Renal cortical epithelial cell (primary cell): ENCODE measurements around the gene TRPM8. TPM values are rescaled to one million over a fixed set of nuclear protein-coding genes. Genes with fewer than 3 reads are reported as not detected.
A peak's percentile ranks its signal among the peaks of the same experiment; 100 is the strongest.

Experiments
- DNase-seq: peaks from one replicate; pipeline ENCODE4 v3.0.0-alpha.2; 2011; ENCODE audit warnings: low read depth
- total RNA-seq: library from RNA; depleted of rRNA; stranded (reverse); fragments of >200 nt; gene quantifications from 2 replicates; pipeline ENCODE4 v1.2.3, GENCODE V29; 2014

The TRPM8 gene
- total RNA-seq, 1 donor from 2014 or later: 1.0 TPM

DNA sequence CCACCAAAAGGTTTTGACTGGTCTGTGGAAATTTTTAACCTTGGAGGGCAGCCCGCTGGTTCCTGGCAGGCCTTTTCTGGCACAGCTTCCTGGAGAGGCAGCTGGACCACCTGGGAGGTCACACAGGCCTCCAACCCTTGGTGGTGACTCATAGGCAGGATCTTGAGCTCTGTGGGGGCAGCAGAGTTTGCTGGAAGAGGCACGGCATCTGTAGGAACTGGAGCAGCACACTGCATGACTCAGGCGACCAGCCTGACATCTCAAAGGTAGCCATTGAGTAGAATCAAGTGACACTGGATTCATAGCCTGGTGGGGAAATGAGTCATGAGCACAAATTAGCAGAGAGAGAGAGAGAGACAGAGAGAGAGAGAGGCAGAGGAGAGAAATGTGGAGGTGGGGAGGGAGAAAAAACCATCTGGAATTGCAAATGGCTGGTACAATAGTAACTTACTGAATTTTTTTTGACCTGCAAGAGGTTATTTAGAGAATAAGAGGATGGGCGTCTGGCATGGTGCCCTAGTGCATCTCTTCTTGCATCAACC, 57.4 kb downstream of the TRPM8 start:
- DNase-seq: peak; percentile 100

DNA sequence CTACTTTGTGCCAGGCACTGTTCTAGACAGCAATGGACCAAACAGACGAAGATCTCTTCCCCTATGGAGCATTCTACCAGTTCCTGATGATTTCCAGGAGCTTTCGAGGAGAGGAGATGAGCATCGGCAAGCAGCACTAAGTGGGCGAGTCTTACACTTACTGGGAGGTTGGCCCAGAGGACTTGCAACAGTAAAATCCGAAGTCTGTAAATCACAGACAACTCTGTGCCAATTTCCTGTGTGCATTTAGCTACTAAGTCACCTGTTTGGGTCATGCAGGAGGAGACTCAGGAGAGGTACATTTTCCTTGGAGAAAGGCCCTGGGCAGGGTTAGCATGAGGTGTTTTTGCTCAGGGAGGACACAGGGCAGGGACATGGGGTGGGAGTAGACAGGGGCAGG, 58.9 kb downstream of the TRPM8 start:
- DNase-seq: peak; percentile 23

DNA sequence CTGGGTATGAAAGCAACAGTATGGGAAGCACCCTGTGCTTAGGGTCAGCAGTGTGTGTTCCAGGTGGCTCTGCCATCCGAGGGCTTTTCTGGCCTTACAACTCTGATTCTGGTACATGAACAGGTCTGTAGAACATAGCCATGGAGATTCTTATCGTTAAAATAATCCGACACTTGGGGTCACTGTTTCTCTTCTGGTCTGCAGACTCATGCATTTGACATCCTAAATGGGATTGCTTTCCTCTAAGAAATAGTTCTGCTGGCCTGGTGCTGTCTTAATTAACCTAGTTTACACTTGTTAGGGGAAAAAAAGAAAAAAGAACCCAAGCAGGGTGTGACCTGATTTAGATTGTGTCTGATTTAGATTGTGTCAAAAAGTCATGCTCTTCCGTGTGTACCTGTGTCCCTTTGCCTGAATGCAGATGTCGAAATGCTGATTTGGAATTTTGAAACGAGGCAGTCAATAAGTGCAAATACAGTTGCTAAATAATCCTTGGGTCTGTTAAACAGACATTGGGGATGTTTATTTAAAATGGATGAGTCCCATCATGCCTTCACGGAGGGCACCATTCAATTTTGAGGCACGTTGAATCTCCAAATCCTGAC, 59.6 kb downstream of the TRPM8 start:
- peak; percentile 84 for DNase-seq

DNA sequence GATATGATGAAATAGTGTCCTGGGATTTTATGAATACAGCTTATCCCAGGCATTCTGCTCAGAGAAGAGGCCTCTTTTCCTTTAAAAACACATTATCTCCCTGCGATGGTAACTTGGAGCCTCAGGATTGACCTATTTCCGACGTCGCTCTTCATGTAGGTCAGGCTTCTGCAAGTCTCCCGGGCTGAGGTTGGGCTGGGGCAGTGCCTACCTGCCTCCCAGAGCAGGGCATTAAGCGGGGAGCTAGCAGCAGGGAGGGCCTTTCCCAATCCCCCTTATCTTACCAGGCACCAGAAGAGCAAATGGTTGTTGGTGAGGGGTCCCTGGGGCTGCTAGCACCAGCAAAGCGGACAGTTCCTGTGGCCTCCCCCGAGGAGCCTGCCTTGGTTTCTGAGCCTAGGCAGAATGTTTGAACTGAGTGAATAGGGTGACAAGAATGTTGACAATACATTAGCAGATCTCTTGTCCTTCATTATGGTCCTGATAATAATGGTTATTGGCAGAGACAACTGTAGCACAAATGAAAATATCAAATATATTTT, 60.2 kb downstream of the TRPM8 start:
- DNase-seq: no peak

DNA sequence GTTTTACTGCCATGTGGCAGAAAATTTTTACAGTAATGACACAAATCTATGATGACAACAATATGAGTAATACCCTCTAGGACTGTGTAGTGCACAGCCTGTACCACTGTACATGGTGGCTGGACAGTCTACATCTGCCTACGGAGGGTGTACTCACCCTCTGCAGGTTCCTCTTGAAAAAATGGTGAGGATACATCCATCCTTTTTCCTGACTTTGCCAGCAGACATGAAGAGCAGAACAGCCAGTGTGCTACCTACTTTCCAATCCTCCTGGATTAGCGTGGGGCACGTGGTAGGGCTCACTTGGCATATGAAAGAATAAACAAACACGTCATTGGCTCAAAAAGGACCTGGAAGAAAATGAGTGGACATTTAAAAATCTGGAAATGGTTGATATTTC, 62.6 kb downstream of the TRPM8 start:
- no peak for DNase-seq

DNA sequence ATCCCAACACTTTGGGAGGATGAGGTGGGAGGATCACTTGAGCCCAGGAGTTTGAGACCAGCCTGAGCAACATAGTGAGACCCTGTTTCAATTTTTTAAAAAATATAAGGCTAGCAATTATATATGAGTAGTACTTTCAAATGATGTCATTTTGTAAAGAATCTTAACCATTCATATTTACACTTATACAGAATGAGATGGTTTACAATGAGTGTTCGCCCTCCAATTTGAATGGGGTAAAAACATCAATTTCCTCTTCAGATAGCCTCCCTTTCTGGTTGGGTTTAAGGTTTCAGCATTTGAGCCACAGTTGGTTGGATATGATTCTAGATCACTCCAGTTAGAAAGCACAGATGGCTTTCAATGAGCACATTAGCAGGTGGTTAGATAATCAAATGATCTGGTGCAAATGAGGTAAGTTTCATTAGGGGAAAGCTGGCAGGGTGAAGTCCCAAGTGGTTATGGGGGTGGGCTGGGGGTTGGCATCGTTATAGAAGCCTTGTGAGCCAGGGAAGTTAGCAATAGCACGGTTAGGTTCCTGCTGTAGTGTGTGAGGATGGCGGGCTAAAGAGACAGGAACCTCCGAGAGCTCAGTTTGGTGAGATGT, 63.9 kb downstream of the TRPM8 start:
- DNase-seq: no peak

DNA sequence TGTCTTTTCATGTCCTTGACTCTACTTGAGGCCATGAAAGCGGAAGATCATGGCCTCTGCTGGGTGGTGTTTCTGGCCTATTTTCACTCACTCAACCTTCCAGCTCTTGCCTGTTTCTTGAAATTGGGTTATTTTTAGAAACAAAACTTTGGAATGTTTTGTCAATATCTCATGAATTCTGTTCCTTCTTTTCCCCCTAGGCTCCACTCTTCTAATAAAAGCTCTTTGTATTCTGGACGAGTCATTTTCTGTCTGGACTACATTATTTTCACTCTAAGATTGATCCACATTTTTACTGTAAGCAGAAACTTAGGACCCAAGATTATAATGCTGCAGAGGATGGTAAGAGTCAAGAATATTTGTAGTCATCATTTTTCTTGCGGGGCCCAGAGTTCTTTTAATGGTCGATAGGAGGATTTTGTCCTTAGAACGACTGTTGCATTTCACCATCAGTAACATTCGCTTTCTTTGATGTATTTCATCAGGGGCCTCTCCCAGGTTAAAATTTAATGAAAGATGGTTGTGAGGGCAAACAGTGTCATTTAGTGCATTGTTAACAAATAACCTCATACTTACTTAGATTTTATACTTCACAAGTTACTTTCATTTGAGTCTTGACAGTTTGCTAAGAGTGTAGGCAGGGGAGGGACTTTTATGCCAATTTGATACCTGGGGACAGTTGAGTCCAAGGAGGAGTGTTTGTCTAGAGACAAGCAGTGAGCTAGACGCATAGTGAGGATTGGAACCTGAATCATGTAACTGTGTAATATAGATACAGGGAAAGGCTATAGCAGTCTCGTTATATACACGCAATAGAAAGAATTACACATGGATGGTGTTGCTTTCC, 64.6 kb downstream of the TRPM8 start:
- peak; percentile 92 for DNase-seq

DNA sequence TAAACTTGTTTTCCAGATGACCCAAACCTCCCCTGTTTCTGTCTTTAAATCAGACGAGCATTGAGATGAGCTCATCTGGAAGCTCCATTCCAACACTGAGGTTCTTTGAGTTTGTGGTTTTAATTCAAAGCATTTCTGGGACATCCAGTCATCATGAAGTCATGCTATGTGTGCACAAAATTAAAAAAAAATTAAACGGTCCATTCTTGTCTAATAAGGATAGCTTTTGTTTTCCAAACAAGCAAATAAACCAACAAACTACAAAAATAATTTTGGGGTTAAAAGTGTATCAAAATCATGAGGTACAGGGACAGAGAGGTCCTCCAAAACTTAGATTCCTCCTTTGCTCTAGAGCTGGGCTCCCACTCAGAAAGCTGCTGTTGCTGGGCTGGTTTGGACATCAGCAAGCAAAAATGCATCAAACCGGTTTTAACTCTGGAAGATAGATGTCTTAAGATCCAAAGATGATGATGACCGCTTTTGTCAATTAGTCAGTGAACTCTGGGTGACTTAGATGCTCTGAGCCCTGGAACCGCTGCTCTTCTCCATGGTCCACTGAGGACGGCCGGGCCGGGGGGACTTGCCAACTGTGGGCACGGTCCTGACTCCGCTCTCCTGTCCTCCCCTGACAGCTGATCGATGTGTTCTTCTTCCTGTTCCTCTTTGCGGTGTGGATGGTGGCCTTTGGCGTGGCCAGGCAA, 65.4 kb downstream of the TRPM8 start:
- peak; percentile 95 for DNase-seq

DNA sequence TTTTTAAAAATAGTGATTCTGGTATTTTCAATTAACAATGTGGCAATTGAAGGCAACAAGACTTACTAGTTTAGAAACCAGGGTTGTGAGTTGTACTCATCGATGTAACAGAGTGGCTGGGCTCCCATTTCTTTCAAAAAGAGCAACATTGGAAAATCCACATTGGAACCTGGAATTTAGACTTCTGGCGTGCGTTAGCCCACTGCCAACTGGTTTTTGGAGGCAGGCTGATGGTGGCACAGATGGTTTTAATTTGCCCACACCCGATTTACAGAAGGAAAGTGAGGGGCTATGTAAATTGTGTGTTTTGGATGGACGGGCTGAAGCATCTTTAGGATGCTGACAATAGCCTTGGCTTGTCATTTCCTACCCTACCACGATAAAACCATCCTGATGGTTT, 66.3 kb downstream of the TRPM8 start:
- DNase-seq: no peak

DNA sequence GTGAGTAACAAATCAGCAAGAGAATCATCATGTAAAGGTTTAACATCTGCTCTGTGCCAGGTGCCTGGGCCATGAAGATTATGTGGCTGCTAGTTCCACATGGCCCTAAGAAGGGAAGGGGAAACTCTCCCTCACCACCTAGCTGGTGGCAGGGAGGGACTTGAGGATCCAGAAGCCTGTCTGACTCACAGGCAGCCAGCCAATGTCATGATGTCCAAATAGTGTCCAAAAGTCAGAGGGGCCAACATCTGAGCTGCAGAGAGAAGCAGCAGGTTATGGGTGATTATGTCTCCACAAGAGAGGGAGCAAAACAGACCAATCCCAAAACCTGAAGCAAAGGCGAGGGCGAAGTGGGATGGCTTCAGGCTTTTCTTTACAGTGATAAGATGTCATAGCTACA, 71.4 kb downstream of the TRPM8 start:
- DNase-seq: no peak

DNA sequence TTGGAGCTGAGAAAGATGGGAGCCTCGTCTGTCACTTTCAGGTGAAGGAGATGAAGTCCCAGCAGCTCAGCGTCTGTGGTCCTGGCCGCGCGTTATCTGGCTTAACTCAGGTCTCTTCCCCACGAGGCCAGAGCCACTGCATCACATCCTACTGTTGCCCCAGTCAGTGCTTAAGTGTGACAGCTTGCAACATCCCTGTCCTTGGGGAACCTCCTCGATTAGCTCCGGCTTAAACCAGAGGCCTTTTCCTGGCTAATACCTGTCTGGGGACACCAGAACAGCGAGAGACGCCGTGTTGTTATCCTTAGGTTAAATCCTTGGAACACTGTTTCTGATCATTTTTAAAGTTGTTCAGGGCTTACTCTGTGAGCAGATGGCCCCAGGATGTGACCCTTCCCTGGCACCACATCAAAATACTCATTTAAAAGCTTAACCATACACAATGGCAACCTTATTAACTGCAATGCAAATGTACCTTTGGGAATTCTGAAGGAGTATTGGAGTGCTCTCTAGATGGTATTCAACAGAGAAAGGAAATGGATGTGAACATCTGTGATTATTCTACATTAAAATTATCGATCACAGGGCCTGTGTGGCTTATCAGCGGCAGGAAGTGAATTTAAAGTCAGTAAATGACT, 72.2 kb downstream of the TRPM8 start:
- no peak for DNase-seq

DNA sequence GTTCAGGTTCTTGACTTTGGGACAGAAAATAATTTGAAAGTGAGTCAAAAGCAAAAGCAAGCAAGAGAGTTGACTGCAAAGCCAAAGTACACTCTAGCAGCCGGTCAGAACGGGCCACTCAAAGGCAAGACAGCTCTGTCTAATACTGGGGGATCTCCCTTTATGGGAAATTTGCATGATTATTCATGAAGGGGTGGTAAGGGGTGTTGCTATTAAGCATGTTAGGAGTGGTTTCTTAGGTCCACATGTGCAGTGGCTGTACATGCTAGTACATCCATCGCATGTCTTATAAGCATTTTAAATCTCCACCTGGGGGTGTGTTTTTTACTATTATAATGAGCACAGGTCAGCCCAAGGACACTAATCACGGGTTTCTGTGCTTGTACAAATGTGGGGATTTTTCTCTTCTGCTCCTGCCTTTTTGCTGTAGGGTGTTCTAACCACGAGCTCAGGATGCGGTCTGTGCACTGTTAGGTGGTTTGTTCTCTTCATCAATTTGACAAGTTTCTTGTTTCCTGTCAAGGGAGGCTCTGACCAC, 73.2 kb downstream of the TRPM8 start:
- DNase-seq: peak; percentile 68

DNA sequence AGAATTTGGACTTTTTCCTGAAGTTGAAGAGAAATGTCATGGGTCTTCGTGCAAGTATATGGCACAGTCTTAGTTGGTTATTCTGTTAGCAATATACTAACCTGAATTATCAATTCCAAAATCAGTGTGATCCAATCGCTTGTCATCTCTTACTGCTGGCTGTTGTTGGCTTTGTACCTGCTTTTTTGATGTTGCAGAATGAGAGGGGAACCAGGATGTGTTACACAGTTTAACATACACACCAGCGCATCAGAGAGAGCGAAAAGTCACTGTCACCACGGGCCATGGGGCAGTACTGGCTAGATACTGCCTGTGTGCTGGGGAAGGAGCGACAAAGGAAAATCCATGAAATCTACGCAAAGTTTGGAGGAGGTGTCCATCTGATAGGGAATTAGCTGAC, 74.0 kb downstream of the TRPM8 start:
- DNase-seq: no peak

DNA sequence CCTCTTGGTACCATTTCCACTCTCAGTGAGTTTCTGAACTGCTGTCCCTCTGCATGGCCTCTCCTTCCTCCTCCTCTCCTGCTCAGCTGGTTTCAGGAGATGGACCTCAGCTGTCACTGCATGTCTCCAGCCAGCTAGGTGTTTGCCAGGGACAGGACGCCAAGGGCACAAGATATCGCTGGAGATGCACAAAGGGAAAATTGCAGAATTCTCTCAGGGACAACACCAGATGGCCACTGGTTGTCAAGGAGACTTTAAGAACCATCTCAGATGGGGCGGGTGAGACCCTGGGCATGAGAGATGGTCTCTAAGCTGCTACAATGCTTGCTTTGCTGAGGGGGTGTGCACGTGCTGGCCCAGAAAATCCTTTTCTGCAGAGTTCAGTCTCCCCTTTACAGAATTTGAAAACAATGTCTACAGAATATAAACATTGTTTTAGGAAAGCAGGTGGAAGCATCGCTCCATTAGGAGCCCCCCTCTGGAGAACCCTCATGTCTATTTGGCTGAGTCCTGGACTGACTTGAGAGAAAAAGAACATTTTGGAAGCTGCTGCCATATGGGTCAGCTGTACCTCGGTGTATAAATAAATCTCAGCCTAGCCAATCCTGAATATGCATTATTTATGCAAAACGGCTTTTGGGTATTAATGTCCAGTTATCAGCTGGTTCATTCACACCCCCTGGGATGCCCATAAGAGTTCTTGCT, 75.5 kb downstream of the TRPM8 start:
- DNase-seq: no peak

DNA sequence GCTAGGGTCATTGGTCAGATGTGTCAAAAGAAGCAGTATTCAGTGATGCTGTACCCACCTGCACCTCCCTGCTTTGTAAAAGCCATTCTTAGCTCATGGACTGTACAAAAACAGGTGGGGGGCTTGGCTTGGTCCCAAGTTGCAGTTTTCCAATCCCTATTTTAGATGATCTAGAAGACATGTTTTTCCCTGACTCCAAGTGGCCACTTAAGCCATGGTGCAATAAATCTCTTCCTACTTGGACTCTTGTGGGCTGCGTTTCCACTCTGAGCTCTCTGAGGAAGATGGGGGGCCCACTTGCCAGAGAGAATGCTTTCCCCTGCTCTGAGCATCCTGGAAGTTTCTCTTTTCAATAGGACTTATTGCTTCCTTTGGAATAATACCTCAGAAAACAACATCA, 76.3 kb downstream of the TRPM8 start:
- DNase-seq: no peak

DNA sequence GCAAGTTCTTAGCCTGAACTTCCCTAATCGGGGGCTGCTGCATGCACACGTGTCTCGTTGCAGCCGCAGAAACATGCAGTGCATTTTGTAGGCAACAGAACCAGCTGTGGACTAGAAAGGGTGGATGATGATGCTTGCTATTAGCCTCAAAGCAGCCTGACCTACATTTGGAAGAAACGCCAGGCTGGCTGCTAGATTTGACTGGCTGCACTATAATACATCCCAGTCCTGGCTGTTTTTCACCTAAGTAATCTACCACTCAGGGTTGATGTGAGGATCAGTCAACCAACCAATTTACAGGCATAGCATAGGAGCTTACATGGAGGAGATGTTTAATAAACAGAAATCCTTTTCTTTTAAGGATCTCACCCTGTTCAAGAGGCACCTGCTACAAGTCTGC, 77.0 kb downstream of the TRPM8 start:
- DNase-seq: no peak

DNA sequence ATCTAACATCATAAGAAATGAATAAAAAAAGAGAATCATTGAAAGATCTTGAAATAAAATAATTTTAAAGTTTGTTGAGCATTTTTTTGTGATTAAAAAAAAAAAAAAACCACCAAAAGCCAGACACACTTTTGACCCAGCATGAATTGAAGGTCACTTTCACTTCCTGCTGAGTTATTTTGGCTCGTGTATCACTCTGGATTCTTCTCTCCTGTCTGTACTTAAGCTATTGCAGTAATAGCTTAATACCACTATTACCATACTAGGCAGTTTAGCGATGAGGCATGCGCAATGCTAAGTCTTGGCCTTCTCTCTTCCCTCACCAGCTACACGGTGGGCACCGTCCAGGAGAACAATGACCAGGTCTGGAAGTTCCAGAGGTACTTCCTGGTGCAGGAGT, 78.8 kb downstream of the TRPM8 start:
- DNase-seq: no peak

DNA sequence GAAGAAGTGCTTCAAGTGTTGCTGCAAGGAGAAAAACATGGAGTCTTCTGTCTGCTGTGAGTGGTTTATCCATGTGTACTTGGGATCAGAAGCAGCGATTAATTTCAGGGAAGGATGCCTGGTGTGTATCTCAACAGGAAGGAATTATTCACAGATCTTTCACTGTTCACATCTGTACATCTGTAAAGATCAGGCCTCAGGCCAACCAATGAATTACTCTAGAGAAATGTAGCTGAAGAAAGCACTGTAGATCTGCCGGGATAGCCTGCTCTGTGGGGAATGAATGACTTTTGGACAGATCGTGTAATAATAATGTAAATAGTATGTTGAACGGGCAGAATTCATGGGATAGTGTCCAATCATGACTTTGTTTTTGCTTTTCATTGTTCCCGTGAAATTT, 79.3 kb downstream of the TRPM8 start:
- DNase-seq: no peak

DNA sequence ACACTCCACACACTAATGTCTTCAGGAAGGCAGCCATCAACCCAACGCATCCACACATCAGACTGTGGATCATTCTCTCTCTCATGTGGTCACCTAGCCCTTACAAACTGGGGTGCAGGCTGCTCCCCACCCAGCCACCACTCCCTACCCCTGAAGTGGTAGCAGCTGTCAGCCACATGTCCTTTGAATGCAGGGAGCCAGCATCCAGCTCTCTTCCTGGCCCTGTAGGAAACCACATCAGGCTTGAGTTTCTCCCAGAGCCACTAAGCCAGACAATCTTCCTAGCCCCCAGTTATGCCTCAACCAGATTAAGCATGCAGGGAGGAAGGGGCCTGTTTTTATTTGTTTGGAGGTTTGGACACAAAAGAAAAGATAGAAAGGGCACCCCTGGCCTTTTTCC, 80.5 kb downstream of the TRPM8 start:
- DNase-seq: no peak

DNA sequence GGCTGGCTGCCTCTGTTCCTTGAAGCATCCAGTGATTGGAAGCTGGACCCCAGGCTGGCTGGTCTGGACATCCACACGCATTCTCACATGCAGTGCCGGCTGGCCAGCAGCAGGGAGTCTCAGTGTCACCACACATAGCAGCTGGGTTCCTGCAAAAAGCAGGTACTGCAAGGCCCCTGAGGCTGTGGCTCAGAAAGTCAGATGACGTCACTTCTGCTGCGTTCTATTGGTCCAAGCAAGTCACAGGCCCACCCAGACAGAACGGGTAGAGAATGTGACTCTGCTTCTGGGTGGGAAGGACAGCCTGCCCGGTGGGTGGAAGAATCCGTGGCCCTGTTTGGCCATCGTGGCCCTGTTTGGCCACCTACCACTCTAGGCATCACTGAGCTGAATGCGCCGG, 82.0 kb downstream of the TRPM8 start:
- DNase-seq: peak; percentile 18
